NOMO-1 (cell line): ENCODE measurements around the gene DGKG.

Experiments used
- DNase-seq, 2 experiments: peaks; one replicate each; lab custom pipeline; 2025; ENCODE audit not compliant: unreplicated experiment in 2 of 2; lab: John Stamatoyannopoulos, UW

Gene DGKG

DNA sequence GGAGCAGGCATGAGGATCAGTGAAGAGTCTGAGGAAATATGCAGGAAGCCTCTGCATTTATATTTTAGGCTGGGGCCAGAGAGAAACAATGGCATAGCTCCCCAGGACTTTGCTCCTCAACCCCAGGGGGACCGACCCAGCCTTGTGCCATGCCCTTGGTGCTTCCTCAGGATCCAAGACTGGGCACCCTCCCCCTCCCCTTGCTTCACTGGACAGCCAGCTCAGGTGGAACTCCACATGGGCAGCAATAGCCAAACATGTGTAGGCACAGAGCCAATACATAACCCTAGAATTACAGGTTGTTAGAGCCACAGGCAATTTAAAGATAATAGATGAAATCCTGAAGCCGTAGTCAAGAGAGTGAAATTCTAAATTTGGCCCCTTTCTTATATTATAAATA, 180.1 kb downstream of the DGKG start:
- no peak for DNase-seq

GRCh38 chr3:186180891-186181481, 181.0 kb downstream of the DGKG start:
- DNase-seq = no peak

- DNase-seq = no peak
These were observed 181.9 kb downstream of the DGKG start for GRCh38 chr3:186180151-186180550.

DNA sequence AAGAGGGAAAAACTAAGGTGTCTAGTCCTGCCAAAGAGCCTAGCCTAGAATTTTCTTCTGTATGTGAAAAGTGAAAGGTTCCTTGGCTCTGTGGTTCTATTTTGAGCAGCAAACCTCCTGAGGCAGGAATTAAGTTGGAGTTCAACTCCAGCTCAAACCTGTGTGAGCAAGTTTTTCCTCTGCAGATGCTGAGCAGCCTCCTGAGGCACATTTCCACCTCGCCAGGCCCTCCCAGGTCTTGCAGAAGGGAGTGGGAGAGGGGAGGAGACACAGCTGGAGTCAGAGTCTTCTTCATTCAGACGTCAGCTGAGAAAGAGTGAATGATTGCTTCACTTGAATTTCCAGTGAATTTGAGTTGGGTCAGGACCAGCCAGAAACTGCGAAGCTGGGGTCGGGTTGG, 183.6 kb downstream of the DGKG start:
- DNase-seq = no peak

DNA sequence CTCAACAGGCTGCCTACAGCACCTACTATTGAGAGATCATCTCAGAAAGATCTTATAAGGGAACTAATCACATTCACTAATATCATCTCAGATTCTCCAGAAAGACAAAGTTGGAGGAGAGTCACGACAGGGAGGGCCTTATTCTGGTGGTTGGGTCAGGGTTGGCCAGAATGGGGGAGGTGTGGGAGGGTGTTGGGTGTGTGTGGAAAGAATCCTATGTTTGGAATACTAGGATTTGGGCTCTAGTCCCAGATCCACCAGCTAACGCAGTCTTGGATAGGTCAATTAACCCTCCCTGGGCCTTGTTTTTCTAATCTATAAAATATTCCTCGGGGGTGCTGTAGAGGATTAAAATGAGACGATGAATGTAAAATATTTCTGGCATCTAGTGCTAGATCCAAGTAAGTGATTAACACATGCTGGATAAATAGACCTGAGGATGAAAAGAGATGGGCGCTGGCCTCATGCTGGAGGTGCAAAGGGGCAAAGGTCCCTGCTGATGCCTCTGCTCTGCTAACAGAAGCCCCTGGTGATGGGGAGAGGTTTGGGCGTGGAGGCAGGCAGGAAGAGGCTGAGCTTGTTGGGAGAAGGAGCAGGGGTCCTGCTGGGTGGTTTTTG, 185.6 kb downstream of the DGKG start:
- DNase-seq = no peak

GRCh38 chr3:186173224-186173815, 188.7 kb downstream of the DGKG start:
- DNase-seq = no peak

- no peak for DNase-seq
These were observed 189.7 kb downstream of the DGKG start for GRCh38 chr3:186172353-186172752.

- no peak for DNase-seq
These were observed 190.5 kb downstream of the DGKG start for GRCh38 chr3:186171521-186171920.

GRCh38 chr3:186170516-186170915, 191.5 kb downstream of the DGKG start:
- DNase-seq = no peak

GRCh38 chr3:186169379-186169778, 192.7 kb downstream of the DGKG start:
- DNase-seq = no peak

- DNase-seq = no peak
These were observed 193.1 kb downstream of the DGKG start for GRCh38 chr3:186168976-186169375.

- DNase-seq = no peak
These were observed 194.2 kb downstream of the DGKG start for GRCh38 chr3:186167646-186168395.

DNA sequence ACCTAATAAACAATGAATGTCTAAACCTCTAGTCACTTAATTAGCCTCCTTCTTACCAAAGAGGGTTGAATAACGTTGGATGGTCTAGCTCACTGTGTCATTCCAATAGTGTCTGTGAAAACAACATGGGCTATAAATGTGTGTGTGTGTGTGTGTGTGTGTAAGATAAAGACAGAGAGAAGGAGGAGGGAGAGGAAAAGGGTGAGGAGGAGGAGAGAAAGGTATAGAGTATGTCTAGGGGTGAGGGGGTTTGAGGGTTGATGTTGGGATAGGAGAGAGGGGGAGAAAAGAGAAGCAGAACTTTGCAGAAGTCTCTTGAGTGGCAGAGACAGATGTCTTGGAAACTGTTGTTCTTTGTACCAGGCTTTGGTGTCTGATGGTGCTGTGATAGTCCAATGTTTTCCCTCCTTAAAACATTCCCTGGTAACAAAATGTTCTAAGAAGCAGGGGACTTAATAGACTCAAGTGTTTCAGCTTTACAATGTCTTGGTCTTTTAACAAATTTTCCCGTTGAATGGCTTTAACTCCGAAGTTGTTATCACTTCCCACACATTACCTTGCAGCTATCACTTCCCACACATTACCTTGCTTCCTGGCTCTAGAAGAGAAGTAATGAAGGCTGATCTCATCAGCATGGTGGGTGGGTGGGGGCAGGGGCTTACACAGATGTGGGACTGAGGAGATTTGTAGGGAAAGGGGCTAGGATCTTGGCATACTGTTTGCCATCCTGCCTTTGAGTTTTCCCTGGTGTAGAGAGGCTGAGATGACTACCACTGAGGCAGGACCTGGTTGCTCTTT, 195.3 kb downstream of the DGKG start:
- DNase-seq = no peak

GRCh38 chr3:186166036-186166435, 196.0 kb downstream of the DGKG start:
- DNase-seq = no peak

DNA sequence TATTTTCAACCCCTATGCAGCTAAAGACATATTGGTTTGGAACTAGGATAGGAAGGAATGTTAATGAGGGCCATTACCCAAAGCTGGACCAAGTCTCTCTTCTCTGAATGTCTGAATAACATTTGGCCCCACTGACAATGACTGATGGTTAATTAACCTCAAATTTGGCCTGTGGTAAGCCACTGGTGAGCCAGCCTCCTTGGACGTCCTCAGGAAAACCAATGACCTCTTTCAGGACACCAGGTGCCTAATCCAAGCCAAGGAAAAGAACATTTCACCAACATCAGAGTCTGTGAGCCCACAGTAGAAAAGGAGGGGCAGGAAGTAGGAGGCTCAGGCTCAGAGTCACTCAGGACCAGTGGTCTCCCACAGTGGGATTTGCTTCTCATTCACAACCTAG, 196.7 kb downstream of the DGKG start:
- no peak for DNase-seq

GRCh38 chr3:186164696-186165095, 197.3 kb downstream of the DGKG start:
- no peak for DNase-seq

DNA sequence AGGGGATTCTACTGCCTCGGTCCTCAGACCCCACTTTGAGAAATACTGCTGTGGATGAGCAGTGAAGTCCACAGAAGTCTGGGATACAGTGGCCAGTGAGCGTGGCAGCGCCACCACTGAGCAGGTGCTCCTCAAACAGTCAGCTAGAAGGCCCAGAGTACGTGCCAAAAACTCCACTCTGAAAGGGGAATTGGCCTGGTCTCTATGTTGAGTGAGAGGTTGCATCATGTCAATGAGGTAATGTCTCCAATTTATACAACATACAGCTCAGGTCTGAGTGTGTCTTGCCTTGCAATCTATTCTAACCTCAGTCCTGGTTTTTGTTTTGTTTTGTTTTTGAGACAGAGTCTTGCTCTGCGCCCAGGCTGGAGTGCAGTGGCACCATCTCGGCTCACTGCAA, 199.8 kb downstream of the DGKG start:
- peak; percentile 85 to 98 for DNase-seq

GRCh38 chr3:186160691-186161243, 201.3 kb downstream of the DGKG start:
- DNase-seq = no peak

- DNase-seq = no peak
These were observed 207.4 kb downstream of the DGKG start for GRCh38 chr3:186154641-186155040.

- DNase-seq = peak; percentile 88 to 100
These were observed 209.1 kb downstream of the DGKG start for GRCh38 chr3:186152889-186153292.

GRCh38 chr3:186152361-186152798, 209.7 kb downstream of the DGKG start:
- DNase-seq = no peak
